SH-SY5Y (cell line): ENCODE measurements around the gene ARHGAP6.

Experiments
- GATA2 ChIP-seq: IDR thresholded peaks from 2 replicates; pipeline ENCODE4 v1.6.1; 2011; ENCODE audit warnings: mild to moderate bottlenecking, low read depth, low read length
- GATA3 ChIP-seq: IDR thresholded peaks from 2 replicates; pipeline ENCODE4 v1.6.1; 2011; ENCODE audit warnings: low read depth, mild to moderate bottlenecking, low read length, moderate library complexity

DNA sequence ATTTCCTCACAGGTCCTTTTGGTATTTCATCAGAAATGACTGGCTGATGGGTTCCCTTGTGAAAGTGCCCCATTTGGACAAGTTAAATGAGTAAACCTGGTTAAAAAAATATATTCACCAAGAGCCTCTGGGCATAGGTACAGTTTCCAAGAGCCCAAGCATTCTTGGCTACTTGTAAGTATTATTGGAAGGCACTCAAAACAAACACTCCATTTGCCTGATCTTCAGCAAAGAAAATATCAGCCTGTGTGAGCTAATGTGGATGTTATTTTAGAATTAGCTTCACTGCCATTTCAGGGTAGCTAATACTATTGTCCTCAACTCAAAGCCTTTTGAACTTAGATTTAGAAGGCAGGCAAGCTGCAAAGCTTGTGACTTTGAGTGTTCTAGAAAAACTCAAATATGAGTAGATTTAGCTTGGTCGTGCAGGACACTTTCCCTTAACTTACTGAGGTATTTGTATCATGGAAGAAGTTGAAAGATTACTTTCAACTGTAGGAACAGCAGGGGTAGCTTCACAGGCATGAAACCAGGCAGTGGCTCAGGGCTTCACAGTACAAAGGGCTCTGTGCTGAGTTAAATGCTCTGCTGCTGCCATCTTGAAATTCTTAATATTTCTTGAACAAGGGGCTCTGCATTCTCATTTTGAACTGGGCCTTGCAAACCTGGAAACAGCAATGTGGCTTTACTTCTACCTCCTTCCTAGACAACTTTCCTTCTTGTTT is 195.3 kb downstream of the ARHGAP6 start:
- TF ChIP-seq GATA2 (no peak), GATA3 (no peak)
